Measurements from ENCODE around the gene ITPK1.

- TF ChIP-seq CTCF (IDR thresholded peaks at IDR 0.05), result no peak
- no peak for TF ChIP-seq POLR2A (IDR thresholded peaks at IDR 0.05)
Observed at GRCh38 chr14:93064411-93065271, 51.1 kb downstream of the ITPK1 start.

All from thyroid gland (tissue), 4 donors.